GM12878 (cell line): ENCODE results near the gene TBC1D1. TPM values are rescaled to one million over a fixed set of nuclear protein-coding genes. Genes with fewer than 3 reads are reported as not detected.

Experiments used
- ATAC-seq: fragments of 200-7000 bp; cut with Tn5 transposase; 3 replicates; pipeline ENCODE4 v1.9.1; 2020; ENCODE audit warnings: mild to moderate bottlenecking, moderate library complexity
- BruUV-seq: library from RNA; stranded (reverse); fragments of 400-500 nt; replicated peaks from 2 replicates; lab custom pipeline; 2021; lab: Mats Ljungman, UMichigan
- CTCF ChIA-PET: fragments of 300-600 bp; sonication (Branson Sonifier 250); formaldehyde crosslinking; extraction: SDS; loops from one replicate; lab custom pipeline; 2021; ENCODE audit warnings: inconsistent platforms; lab: Yijun Ruan, JAX
- POLR2A ChIA-PET: fragments of 350-600 bp; formaldehyde crosslinking; extraction: SDS; loops from one replicate; lab custom pipeline; 2021; ENCODE audit warnings: inconsistent platforms; lab: Charles Lee
- RAD21 ChIA-PET: fragments of 300-600 bp; sonication (Branson Sonifier 250); formaldehyde crosslinking; loops from one replicate; lab custom pipeline; 2023; ENCODE audit warnings: antibody characterized with exemption; ENCODE audit not compliant: unreplicated experiment; lab: Charles Lee
- SMC1A ChIA-PET: fragments of 300-600 bp; sonication (Branson Sonifier 250); formaldehyde crosslinking; loops from one replicate; lab custom pipeline; 2023; ENCODE audit not compliant: unreplicated experiment, uncharacterized antibody; lab: Charles Lee
- DNase-seq: peaks from one replicate; pipeline ENCODE4 v3.0.0-alpha.2; 2011; ENCODE audit warnings: low read depth, low spot score
- FAIRE-seq: peaks from 3 replicates; lab custom pipeline; 2011; peaks lifted over from hg19 to GRCh38; lab: Jason Lieb, UNC
- H2AFZ ChIP-seq: 2 replicates; pipeline ENCODE4 v1.6.0; 2011; ENCODE audit warnings: low read depth, low read length, control low read depth; ENCODE audit not compliant: control insufficient read depth
- H3K27ac ChIP-seq: 2 replicates; pipeline ENCODE4 v1.5.1; 2011; ENCODE audit warnings: control low read depth; ENCODE audit not compliant: control insufficient read depth, insufficient read depth
- H3K27me3 ChIP-seq, 2 experiments: replicated peaks in 1 of 2; 2 replicates each; pipeline versions ENCODE4 v1.6.0 to v1.6.1; 2011; ENCODE audit warnings: low read length in 1 of 2; ENCODE audit not compliant: control insufficient read depth in 2 of 2, insufficient read depth in 2 of 2
- H3K36me3 ChIP-seq, 2 experiments: 2 replicates each; pipeline ENCODE4 v1.5.1; 2011; ENCODE audit warnings: low read length in 1 of 2; ENCODE audit not compliant: control insufficient read depth in 2 of 2, insufficient read depth in 2 of 2
- H3K4me1 ChIP-seq: 2 replicates; pipeline ENCODE4 v1.6.1; 2011; ENCODE audit warnings: mild to moderate bottlenecking, low read length, moderate library complexity, mixed read lengths; ENCODE audit not compliant: control insufficient read depth, insufficient read depth
- H3K4me2 ChIP-seq: 2 replicates; pipeline ENCODE4 v1.6.0; 2011; ENCODE audit warnings: control low read depth; ENCODE audit not compliant: control insufficient read depth, insufficient read depth
- H3K4me3 ChIP-seq: fragments of 200-600 bp; sonication (generic); 2 replicates; pipeline ENCODE4 v1.5.1; 2016
- H3K79me2 ChIP-seq: 2 replicates; pipeline ENCODE4 v1.6.0; 2011; ENCODE audit warnings: low read length; ENCODE audit not compliant: control insufficient read depth, insufficient read depth
- H3K9ac ChIP-seq: 2 replicates; pipeline ENCODE4 v1.8.0; 2011; ENCODE audit warnings: low read length, control low read depth, mixed read lengths; ENCODE audit not compliant: control insufficient read depth, insufficient read depth
- H3K9me3 ChIP-seq: replicated peaks from 3 replicates; pipeline ENCODE4 v1.5.1; 2011; ENCODE audit warnings: mild to moderate bottlenecking, low read length; ENCODE audit not compliant: control insufficient read depth, insufficient read depth
- H4K20me1 ChIP-seq: 2 replicates; pipeline ENCODE4 v1.6.0; 2011; ENCODE audit not compliant: control insufficient read depth, insufficient read depth
- BACH1 ChIP-seq: fragments of 450-650 bp; IDR thresholded peaks from 2 replicates; pipeline ENCODE4 v1.6.1; 2017; ENCODE audit warnings: mild to moderate bottlenecking, borderline replicate concordance
- BMI1 ChIP-seq: fragments of 450-650 bp; IDR thresholded peaks from 2 replicates; pipeline ENCODE4 v1.6.1; 2016; ENCODE audit warnings: mild to moderate bottlenecking, moderate library complexity, borderline replicate concordance
- CBFB ChIP-seq: IDR thresholded peaks from 2 replicates; pipeline ENCODE4 v1.6.1; 2016; ENCODE audit warnings: antibody characterized with exemption, low read depth
- CBX5 ChIP-seq: sonication (generic); IDR thresholded peaks from 2 replicates; pipeline ENCODE4 v1.6.1; 2016; ENCODE audit warnings: low read depth, moderate library complexity, mild to moderate bottlenecking, inconsistent platforms
- CREM ChIP-seq: IDR thresholded peaks from 2 replicates; pipeline ENCODE4 v1.6.1; 2014; ENCODE audit warnings: antibody characterized with exemption, low read depth
- EP300 ChIP-seq, 2 experiments: fragments of 150-350 bp in 1 of 2; IDR thresholded peaks; 2 replicates each; pipeline ENCODE4 v1.6.1; 2011 to 2012; ENCODE audit warnings: low read depth in 2 of 2, low read length in 2 of 2, borderline replicate concordance in 1 of 2, improper control_type of control experiment in 1 of 2, inconsistent platforms in 1 of 2; ENCODE audit not compliant: control insufficient read depth in 1 of 2
- ETV6 ChIP-seq, 2 experiments: fragments of 450-650 bp in 1 of 2; IDR thresholded peaks in 1 of 2; conservative IDR thresholded peaks in 1 of 2; 2 replicates each; pipeline ENCODE4 v1.6.1; 2014; ENCODE audit warnings: antibody characterized with exemption in 1 of 2, borderline replicate concordance in 1 of 2, low read depth in 1 of 2, mild to moderate bottlenecking in 1 of 2, moderate library complexity in 1 of 2
- FOS ChIP-seq: IDR thresholded peaks from 3 replicates; pipeline ENCODE4 v1.6.1; 2011; ENCODE audit warnings: borderline replicate concordance; ENCODE audit not compliant: insufficient read length; ENCODE audit errors: extremely low read depth
- HDGF ChIP-seq: fragments of 450-650 bp; IDR thresholded peaks from 2 replicates; pipeline ENCODE4 v1.6.1; 2016; ENCODE audit warnings: antibody characterized with exemption
- MEF2A ChIP-seq: IDR thresholded peaks from 2 replicates; pipeline ENCODE4 v1.6.1; 2011; ENCODE audit warnings: low read depth, mild to moderate bottlenecking, low read length, moderate library complexity; ENCODE audit not compliant: insufficient read depth
- MTA3 ChIP-seq: IDR thresholded peaks from 2 replicates; pipeline ENCODE4 v1.6.1; 2012; ENCODE audit warnings: low read length, inconsistent platforms, borderline replicate concordance
- MYB ChIP-seq: fragments of 150-350 bp; IDR thresholded peaks from 2 replicates; pipeline ENCODE4 v1.6.1; 2014; ENCODE audit warnings: mild to moderate bottlenecking, low read depth, low read length, borderline replicate concordance
- NFYA ChIP-seq: IDR thresholded peaks from 2 replicates; pipeline ENCODE4 v1.6.1; 2011; ENCODE audit warnings: low read depth, mild to moderate bottlenecking, low read length, improper control_type of control experiment, borderline replicate concordance
- NKRF ChIP-seq: fragments of 450-650 bp; conservative IDR thresholded peaks from 2 replicates; pipeline ENCODE4 v1.6.1; 2017; ENCODE audit warnings: mild to moderate bottlenecking, moderate library complexity
- PAX8 ChIP-seq: fragments of 450-650 bp; IDR thresholded peaks from 2 replicates; pipeline ENCODE4 v1.6.1; 2017; ENCODE audit warnings: mild to moderate bottlenecking, moderate library complexity
- RELA ChIP-seq: fragments of 450-650 bp; IDR thresholded peaks from 2 replicates; pipeline ENCODE4 v1.8.0; 2014; ENCODE audit warnings: borderline replicate concordance; ENCODE audit not compliant: partially characterized antibody
- SPI1 ChIP-seq: IDR thresholded peaks from 2 replicates; pipeline ENCODE4 v1.6.1; 2011; ENCODE audit warnings: low read depth, mild to moderate bottlenecking, low read length, moderate library complexity, borderline replicate concordance; ENCODE audit not compliant: insufficient read depth
- ZNF207 ChIP-seq: fragments of 450-650 bp; IDR thresholded peaks from 2 replicates; pipeline ENCODE4 v1.6.1; 2014; ENCODE audit warnings: antibody characterized with exemption, mild to moderate bottlenecking, borderline replicate concordance
- ZNF622 ChIP-seq: fragments of 450-650 bp; IDR thresholded peaks from 2 replicates; pipeline ENCODE4 v1.6.1; 2017; ENCODE audit warnings: mild to moderate bottlenecking, inconsistent platforms
- whole genome bisulfite sequencing: methylation state at CpG from one replicate; pipeline ENCODE4 v1.1.6; 2016; ENCODE audit warnings: low lambda C conversion rate; ENCODE audit not compliant: insufficient replicate concordance, insufficient coverage; ENCODE audit errors: missing lambda C conversion rate; 5-methylcytosine and 5-hydroxymethylcytosine counted together
- in situ Hi-C: fragments of 300-500 bp; cut with MboI; formaldehyde crosslinking; loops from 9 replicates; pipeline ENCODE4 v1.14.3; 2018; ENCODE audit warnings: mixed read lengths
- intact Hi-C: fragments of 100-400 bp; cut with micrococcal nuclease; formaldehyde crosslinking; loops from one replicate; pipeline ENCODE4 v1.14.2; 2022; ENCODE audit not compliant: unreplicated experiment
- polyA plus RNA-seq, 11 experiments: library from polyadenylated mRNA; depleted of rRNA in 4 of 11; unstranded in 6 of 11; stranded (reverse) in 5 of 11; fragments of >200 nt; fragmentation: Nextera tagmentation in 4 of 11; fragmentation: Illumina TruSeq in 1 of 11; extraction: Ambion mirVana in 4 of 11; extraction: Trizol in 1 of 11; gene quantifications; 1 replicate in 1 of 11; 2 replicates in 10 of 11; pipeline versions ENCODE4 v1.2.1 to v1.2.3, GENCODE V29; 2011 to 2016; ENCODE audit warnings: inconsistent platforms in 2 of 11, missing spikeins in 2 of 11, low read depth in 1 of 11
- total RNA-seq, 4 experiments: library from RNA; depleted of rRNA in 3 of 4; stranded (reverse); fragments of >200 nt in 3 of 4; fragmentation: Illumina TruSeq in 1 of 4; extraction: Trizol in 1 of 4; gene quantifications; 2 replicates each; pipeline versions ENCODE4 v1.2.1 to v1.2.3, GENCODE V29; 2013 to 2021

Gene TBC1D1
- total and polyA plus RNA-seq, 10 of the 15 experiments (the other 5 are each of a cell fraction or from before 2014, with no cell fraction given): 5.3 to 102 (median 57.8) TPM

GRCh38 chr4:38128478-38129459 lies 237.9 kb downstream of the TBC1D1 start:
- Histone ChIP-seq H4K20me1 (no peaks in the 10 kb centered on the region), H3K4me1 (peaks cover 78% of the 10 kb centered on the region), H2AFZ (no peak overlapping the region; the same call in 1 of the 2 replicates), H3K4me3 (0 out of 2 replicates have a peak overlapping the region, but pooled peaks have one; percentile 5), H3K79me2 (no peaks in the 10 kb centered on the region), H3K36me3 (peaks cover 1 to 3% of the 10 kb centered on the region in 2 experiments; a peak in 3 of 4 replicates), H3K27ac (peak overlapping the region; percentile 96), H3K9me3 (no peaks in the 10 kb centered on the region; the same call in 2 of the 3 replicates), H3K9ac (peak overlapping the region; percentile 74), H3K4me2 (peak overlapping the region; percentile 78), H3K27me3 (no peaks in the 10 kb centered on the region)
- ChIA-PET POLR2A (interaction anchor here (0.6 to 2.5 kb wide), 18 partner anchors 9 to 375 kb away, joined by 3 to 13 read pairs (median 4); no protein-coding TSS in a partner anchor), RAD21 (interaction anchor here (0.7 to 9.1 kb wide), 23 partner anchors 10 to 677 kb away, joined by 3 to 128 read pairs (median 7); partner anchors contain the start of gene TLR10), CTCF (interaction anchor here (0.6 to 2.4 kb wide), 18 partner anchors 9 to 732 kb away, joined by 3 to 14 read pairs (median 5); no protein-coding TSS in a partner anchor), SMC1A (interaction anchor here (0.7 to 7.7 kb wide), 28 partner anchors 9 to 1236 kb away, joined by 3 to 102 read pairs (median 5); no protein-coding TSS in a partner anchor)
- BruUV-seq: TSS peak; percentile 80
- in situ Hi-C loops: loop anchor here (25.0 kb wide), 1 partner anchor 1484 kb away; no protein-coding TSS in a partner anchor
- intact Hi-C loops: loop anchor here (1.0 to 2.0 kb wide), 3 partner anchors 50 to 602 kb away; no protein-coding TSS in a partner anchor
- under 1% methylated on average over 7 of the region's 7 CpGs for WGBS
- FAIRE-seq (peak; percentile 69), DNase-seq (peak; percentile 95), ATAC-seq (peak; percentile 77)
- TF ChIP-seq HDGF (peak; percentile 33; the same call in 1 of the 2 replicates), CBX5 (no peak), NFYA (no peak), FOS (no peak), SPI1 (peak; percentile 89), CREM (peak; percentile 94), RELA (peak; percentile 79), MEF2A (peak; percentile 83), BMI1 (peak; percentile 44), BACH1 (peak; percentile 83; the same call in 1 of the 2 replicates), ETV6 (conservative IDR thresholded peaks at IDR 0.05 in 1 of 2, IDR thresholded peaks at IDR 0.05 in 1 of 2; ENCODE audit: borderline replicate concordance in 1 of 2, low read depth in 1 of 2) (no peak; a peak in 2 of 4 replicates), MTA3 (no peak), ZNF207 (no peak), EP300 (IDR thresholded peaks at IDR 0.05; ENCODE audit: borderline replicate concordance in 1 of 2, control insufficient read depth in 1 of 2, low read depth in 2 of 2, low read length in 2 of 2) (peak; percentile 96 to 98), MYB (0 out of 2 replicates have a peak, but pooled peaks have one; percentile 12), PAX8 (no peak), NKRF (0 out of 2 replicates have a peak, but pooled peaks have one; percentile 13), ZNF622 (no peak), CBFB (peak; percentile 91)
